ENCODE measurements around the gene RAB2B.
A peak's percentile ranks its signal among the peaks of the same experiment; 100 is the strongest.

The RAB2B gene

GRCh38 chr14:21476925-21477681 lies at the start of gene RAB2B, which contains the start of gene TOX4:
Gene RAB2B (minus strand): TSS chr14:21476959. CDS start chr14:21476872, 87 bp downstream.
Gene TOX4 (plus strand): TSS chr14:21477195. CDS start chr14:21477279, 84 bp downstream.
- peaks cover 3% of the 10 kb centered on the region; the same call in 1 of the 2 replicates for H3F3A ChIP-seq (ENCODE audit: control insufficient read depth, insufficient read depth)
- H3K79me2 ChIP-seq (ENCODE audit: control insufficient read depth, low read length) = peaks cover 47% of the 10 kb centered on the region
- H3K27me3 ChIP-seq (ENCODE audit: control insufficient read depth, low read length) = no peaks in the 10 kb centered on the region
- no peaks in the 10 kb centered on the region for H4K20me1 ChIP-seq (ENCODE audit: control insufficient read depth, insufficient read depth, low read depth, low read length)
- peaks cover 22% of the 10 kb centered on the region for H3K36me3 ChIP-seq (ENCODE audit: control insufficient read depth, low read length)
- H3K9me3 ChIP-seq (ENCODE audit: control insufficient read depth, insufficient read depth, low read length) = no peaks in the 10 kb centered on the region
- peaks cover 15% of the 10 kb centered on the region for H3K4me1 ChIP-seq (ENCODE audit: control insufficient read depth, low read length)
- no peaks in the 10 kb centered on the region for H3K9me2 ChIP-seq (replicated peaks; ENCODE audit: control insufficient read depth, low read length)
- H3K4me2 ChIP-seq (ENCODE audit: low read length) = peak within 1 kb of the TSS; percentile 80
- peak within 1 kb of the TSS; percentile 97 for H3K4me3 ChIP-seq (ENCODE audit: low read length)
- H3K27ac ChIP-seq (ENCODE audit: low read depth, low read length) = peak within 1 kb of the TSS; percentile 63
- TF ChIP-seq, protein P1, sequence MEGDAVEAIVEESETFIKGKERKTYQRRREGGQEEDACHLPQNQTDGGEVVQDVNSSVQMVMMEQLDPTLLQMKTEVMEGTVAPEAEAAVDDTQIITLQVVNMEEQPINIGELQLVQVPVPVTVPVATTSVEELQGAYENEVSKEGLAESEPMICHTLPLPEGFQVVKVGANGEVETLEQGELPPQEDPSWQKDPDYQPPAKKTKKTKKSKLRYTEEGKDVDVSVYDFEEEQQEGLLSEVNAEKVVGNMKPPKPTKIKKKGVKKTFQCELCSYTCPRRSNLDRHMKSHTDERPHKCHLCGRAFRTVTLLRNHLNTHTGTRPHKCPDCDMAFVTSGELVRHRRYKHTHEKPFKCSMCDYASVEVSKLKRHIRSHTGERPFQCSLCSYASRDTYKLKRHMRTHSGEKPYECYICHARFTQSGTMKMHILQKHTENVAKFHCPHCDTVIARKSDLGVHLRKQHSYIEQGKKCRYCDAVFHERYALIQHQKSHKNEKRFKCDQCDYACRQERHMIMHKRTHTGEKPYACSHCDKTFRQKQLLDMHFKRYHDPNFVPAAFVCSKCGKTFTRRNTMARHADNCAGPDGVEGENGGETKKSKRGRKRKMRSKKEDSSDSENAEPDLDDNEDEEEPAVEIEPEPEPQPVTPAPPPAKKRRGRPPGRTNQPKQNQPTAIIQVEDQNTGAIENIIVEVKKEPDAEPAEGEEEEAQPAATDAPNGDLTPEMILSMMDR (IDR thresholded peaks at IDR 0.05; ENCODE audit: low read depth, low read length, poor library complexity, severe bottlenecking) = peak; percentile 90
- no peak for TF ChIP-seq EZH2phosphoT487 (IDR thresholded peaks at IDR 0.05; ENCODE audit: borderline replicate concordance, low read length)

DNA sequence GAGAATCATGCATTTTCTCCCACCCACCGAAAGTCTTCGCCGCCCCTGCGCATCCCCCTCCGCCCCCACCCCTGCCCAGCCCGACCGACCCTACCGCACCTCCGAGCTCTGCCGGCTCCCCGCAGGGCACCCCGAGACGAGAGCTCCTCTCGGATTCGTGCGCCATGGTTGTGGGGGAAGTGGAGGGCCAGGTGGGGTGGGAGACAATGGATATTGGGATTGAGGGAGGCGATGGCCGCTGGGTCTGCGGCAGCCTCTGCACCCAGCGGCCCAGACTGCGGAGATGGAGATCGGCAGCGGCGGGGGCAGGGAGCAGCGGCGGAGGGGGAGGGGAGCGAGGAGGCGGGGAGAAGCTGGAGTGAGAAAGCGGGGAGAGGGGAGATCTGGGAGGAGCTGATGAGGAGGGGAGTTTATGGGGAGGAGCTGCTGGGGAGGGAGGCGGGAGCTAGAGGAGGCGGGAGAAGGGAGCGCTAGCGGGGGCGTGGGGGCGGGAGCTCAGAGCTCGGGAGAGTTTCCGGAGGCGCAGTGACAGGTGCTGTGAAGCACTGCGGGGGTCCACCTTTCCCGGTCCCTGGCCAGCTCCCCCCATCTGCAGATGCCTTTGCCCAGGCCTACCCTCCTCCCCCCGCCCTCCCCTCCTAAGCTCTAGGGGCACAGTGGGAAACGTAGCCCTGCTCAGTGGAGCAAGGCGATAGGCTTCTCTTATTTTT lies 49.4 kb upstream of the RAB2B start, which contains the start of gene SALL2:
TSS of gene SALL2 (minus strand) at position 385 of the 710 bp plus-strand sequence. CDS start at position 166, 219 bp downstream.
- Histone ChIP-seq H3F3A (ENCODE audit: control insufficient read depth, insufficient read depth) (peaks cover 13% of the 10 kb centered on the region), H4K20me1 (ENCODE audit: control insufficient read depth, insufficient read depth, low read depth, low read length) (no peaks in the 10 kb centered on the region), H3K4me3 (ENCODE audit: low read length) (peak within 1 kb of the TSS; percentile 86), H3K9me2 (replicated peaks; ENCODE audit: control insufficient read depth, low read length) (no peaks in the 10 kb centered on the region), H3K27me3 (ENCODE audit: control insufficient read depth, low read length) (no peaks in the 10 kb centered on the region), H3K9me3 (ENCODE audit: control insufficient read depth, insufficient read depth, low read length) (no peaks in the 10 kb centered on the region), H3K4me2 (ENCODE audit: low read length) (peak within 1 kb of the TSS; percentile 98), H3K36me3 (ENCODE audit: control insufficient read depth, low read length) (0 out of 2 replicates have a peak, but pooled peaks cover 4% of the 10 kb centered on the region), H3K79me2 (ENCODE audit: control insufficient read depth, low read length) (peaks cover 4% of the 10 kb centered on the region), H3K4me1 (ENCODE audit: control insufficient read depth, low read length) (peaks cover 36% of the 10 kb centered on the region), H3K27ac (ENCODE audit: low read depth, low read length) (peak within 1 kb of the TSS; percentile 78)
- TF ChIP-seq EZH2phosphoT487 (IDR thresholded peaks at IDR 0.05; ENCODE audit: borderline replicate concordance, low read length) = no peak
- TF ChIP-seq, protein P1 (IDR thresholded peaks at IDR 0.05; ENCODE audit: low read depth, low read length, poor library complexity, severe bottlenecking) = no peak

DNA sequence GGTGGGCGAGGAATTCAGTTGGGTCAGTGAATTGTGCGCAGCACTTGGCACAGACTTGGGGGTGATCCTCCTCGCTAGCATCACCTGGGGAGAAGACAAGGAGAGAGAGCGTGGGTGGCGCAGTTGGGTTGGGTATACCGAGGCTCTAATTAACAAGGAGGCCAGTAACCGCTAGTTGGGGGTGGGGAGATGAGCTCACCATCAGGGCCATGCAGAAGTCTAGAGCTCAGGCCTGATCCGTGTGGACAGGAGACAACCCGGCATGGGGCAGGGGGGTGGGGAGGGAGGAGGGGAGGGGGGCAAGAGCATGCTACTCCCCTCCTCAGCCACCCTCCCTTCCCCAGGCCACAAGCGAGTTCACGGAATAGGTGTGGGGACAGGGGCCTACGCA lies 48.8 kb upstream of the RAB2B start:
- Histone ChIP-seq H3K36me3 (ENCODE audit: control insufficient read depth, low read length) (0 out of 2 replicates have a peak, but pooled peaks cover 4% of the 10 kb centered on the region), H3K27ac (ENCODE audit: low read depth, low read length) (no peak overlapping the region)

More for the DNA sequence above, 48.8 kb upstream of the RAB2B start:
- Histone ChIP-seq H4K20me1 (ENCODE audit: control insufficient read depth, insufficient read depth, low read depth, low read length) (no peaks in the 10 kb centered on the region), H3K27me3 (ENCODE audit: control insufficient read depth, low read length) (no peaks in the 10 kb centered on the region), H3K9me3 (ENCODE audit: control insufficient read depth, insufficient read depth, low read length) (no peaks in the 10 kb centered on the region), H3K4me3 (ENCODE audit: low read length) (peak overlapping the region; percentile 86), H3F3A (ENCODE audit: control insufficient read depth, insufficient read depth) (peaks cover 13% of the 10 kb centered on the region), H3K79me2 (ENCODE audit: control insufficient read depth, low read length) (peaks cover 4% of the 10 kb centered on the region), H3K4me1 (ENCODE audit: control insufficient read depth, low read length) (peaks cover 36% of the 10 kb centered on the region), H3K4me2 (ENCODE audit: low read length) (peak overlapping the region; percentile 98), H3K9me2 (replicated peaks; ENCODE audit: control insufficient read depth, low read length) (no peaks in the 10 kb centered on the region)
- TF ChIP-seq, protein P1 (IDR thresholded peaks at IDR 0.05; ENCODE audit: low read depth, low read length, poor library complexity, severe bottlenecking) = no peak
- no peak for TF ChIP-seq EZH2phosphoT487 (IDR thresholded peaks at IDR 0.05; ENCODE audit: borderline replicate concordance, low read length)
